ENCODE data around the gene SHLD1.

The SHLD1 gene

GRCh38 chr20:5821627-5822215, 71.5 kb downstream of the SHLD1 start:
- ATAC-seq = no peak

- no peak for ATAC-seq
Measured at GRCh38 chr20:5822569-5822968, 72.4 kb downstream of the SHLD1 start.

GRCh38 chr20:5825130-5825719, 75.0 kb downstream of the SHLD1 start:
- no peak for ATAC-seq

GRCh38 chr20:5827098-5827853, 77.1 kb downstream of the SHLD1 start:
- ATAC-seq = no peak

GRCh38 chr20:5827861-5828260, 77.7 kb downstream of the SHLD1 start:
- no peak for ATAC-seq

GRCh38 chr20:5829241-5829809, 79.1 kb downstream of the SHLD1 start:
- ATAC-seq = no peak

- no peak for ATAC-seq
Measured at GRCh38 chr20:5831539-5832237, 81.5 kb downstream of the SHLD1 start.

- no peak for ATAC-seq
Measured at GRCh38 chr20:5833309-5833941, 83.2 kb downstream of the SHLD1 start.

- ATAC-seq = no peak
Measured at GRCh38 chr20:5834436-5835005, 84.3 kb downstream of the SHLD1 start.

GRCh38 chr20:5835321-5835821, 85.2 kb downstream of the SHLD1 start:
- peak; percentile 63 to 65 for ATAC-seq

GRCh38 chr20:5835871-5836270, 85.7 kb downstream of the SHLD1 start:
- ATAC-seq = peak; percentile 64 to 66

GRCh38 chr20:5836569-5836968, 86.4 kb downstream of the SHLD1 start:
- ATAC-seq = peak in 1 of 2 donors; percentile 28

GRCh38 chr20:5840411-5841002, 90.3 kb downstream of the SHLD1 start:
- no peak for ATAC-seq

GRCh38 chr20:5841522-5841921, 91.3 kb downstream of the SHLD1 start:
- ATAC-seq = no peak

- ATAC-seq = no peak
Measured at GRCh38 chr20:5842465-5842864, 92.3 kb downstream of the SHLD1 start.

- ATAC-seq = peak; percentile 39 to 46
Measured at GRCh38 chr20:5843054-5843592, 92.9 kb downstream of the SHLD1 start.

- peak; percentile 83 to 84 for ATAC-seq
Measured at GRCh38 chr20:5844063-5844681, 94.0 kb downstream of the SHLD1 start.

- ATAC-seq = no peak
Measured at GRCh38 chr20:5845681-5846615, 95.7 kb downstream of the SHLD1 start.

- peak; percentile 30 to 36 for ATAC-seq
Measured at GRCh38 chr20:5848711-5849505, 98.7 kb downstream of the SHLD1 start.
